Stimulated activated CD4-positive, alpha-beta T cell treated with anti-CD3 and anti-CD28 coated beads, Interleukin-4, amount 100 ng/mL, for 24 hours (primary cell): ENCODE measurements around the gene LAMB3.
A peak's percentile ranks its signal among the peaks of the same experiment; 100 is the strongest.

Source experiments
- DNase-seq: peaks from one replicate; pipeline ENCODE4 v3.0.0-alpha.2; 2020

Gene LAMB3

DNA sequence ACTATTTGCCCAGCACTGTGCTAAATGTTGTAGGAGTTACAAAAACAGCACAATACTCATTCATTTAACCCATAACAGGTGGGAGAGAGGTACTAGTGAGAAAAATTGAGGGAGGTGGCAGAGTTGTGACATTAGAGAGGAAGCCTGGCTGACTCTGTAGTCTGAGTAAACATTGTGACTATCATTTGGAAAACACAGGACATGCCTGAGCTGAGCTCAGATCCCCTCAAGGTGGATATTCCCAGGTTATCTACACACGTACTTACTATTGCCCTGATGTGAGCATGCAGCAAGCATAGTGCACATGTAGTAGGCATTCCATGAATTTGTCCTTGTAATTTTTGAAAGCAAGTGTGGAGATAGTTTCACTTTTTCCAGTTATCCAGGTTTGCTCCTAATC, 57.8 kb downstream of the LAMB3 start:
- no peak for DNase-seq

GRCh38 chr1:209593747-209594146, 58.5 kb downstream of the LAMB3 start:
- no peak for DNase-seq

- DNase-seq, result no peak
These were observed 61.8 kb downstream of the LAMB3 start for GRCh38 chr1:209590405-209590804.

GRCh38 chr1:209589863-209590262, 62.4 kb downstream of the LAMB3 start:
- no peak for DNase-seq

DNA sequence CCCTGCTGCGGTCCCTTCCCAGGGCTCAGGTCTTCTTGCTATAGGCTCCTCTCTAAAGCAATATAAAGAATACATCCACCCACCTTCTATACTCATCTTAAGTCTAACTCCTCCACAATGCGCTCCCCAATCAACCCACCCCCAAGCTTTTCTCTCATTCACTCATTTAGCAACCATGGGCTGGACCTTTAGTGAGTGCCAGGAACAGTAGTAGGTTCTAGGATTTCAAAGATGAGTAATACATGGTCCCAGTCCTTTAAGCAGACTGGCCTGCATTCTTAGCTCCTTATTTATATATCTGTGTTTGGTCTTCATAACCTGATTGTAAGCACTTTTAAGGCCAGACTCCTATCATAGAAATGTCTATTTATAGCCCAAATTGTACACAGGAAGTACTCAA, 62.8 kb downstream of the LAMB3 start:
- DNase-seq, result no peak

DNA sequence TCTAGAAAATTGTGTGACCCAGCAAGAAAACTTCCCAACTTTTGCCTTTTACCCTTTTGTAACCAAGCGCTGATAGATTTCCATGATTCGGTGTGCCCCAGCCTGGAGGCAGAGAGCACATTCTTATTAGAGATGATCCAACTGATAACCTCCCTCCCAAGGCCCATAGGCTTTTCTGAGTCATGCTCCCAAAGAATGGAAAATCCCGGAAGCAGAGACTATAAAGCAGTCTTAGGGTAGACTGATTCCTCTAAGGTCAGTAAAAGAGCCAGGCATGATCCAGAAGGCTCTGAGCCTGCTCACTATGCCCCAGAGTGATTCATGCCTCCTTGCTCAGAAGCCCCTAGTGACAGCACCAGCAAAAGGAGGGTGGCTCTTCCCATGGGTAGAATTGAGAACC, 64.4 kb downstream of the LAMB3 start:
- no peak for DNase-seq

DNA sequence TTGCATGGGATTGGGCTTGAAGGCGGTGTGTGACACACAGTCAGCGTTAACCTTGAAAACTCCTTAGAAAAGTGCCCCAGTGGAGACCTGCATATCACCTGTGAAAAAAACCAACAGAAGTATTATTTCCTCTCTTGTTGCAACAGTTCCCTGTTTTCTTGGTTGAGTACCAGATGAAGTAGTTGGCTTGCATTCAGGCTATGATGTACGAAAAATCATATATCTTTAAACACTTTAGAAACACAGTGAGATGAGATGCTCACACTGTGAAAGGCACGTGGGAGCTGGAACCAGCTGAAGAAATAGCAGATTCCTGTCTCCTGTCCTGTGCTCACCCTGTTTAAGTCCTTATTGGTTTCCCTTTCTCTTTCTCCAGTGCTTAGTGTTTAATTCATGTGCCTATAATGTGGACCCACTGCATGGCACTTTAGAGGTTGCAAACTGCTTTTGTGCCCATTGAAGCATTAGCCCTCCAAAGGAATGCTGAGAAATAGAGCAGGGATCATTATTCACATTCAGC, 65.9 kb downstream of the LAMB3 start:
- no peak for DNase-seq

- DNase-seq, result no peak
These were observed 66.6 kb downstream of the LAMB3 start for GRCh38 chr1:209585672-209586071.

- DNase-seq, result no peak
These were observed 67.0 kb downstream of the LAMB3 start for GRCh38 chr1:209585197-209585596.

GRCh38 chr1:209584231-209584672, 68.0 kb downstream of the LAMB3 start:
- DNase-seq, result no peak

- no peak for DNase-seq
These were observed 68.8 kb downstream of the LAMB3 start, which contains the start of gene CAMK1G for GRCh38 chr1:209583408-209583807. Gene CAMK1G (plus strand): TSS chr1:209583714. CDS start chr1:209594984, 11,270 bp downstream.

DNA sequence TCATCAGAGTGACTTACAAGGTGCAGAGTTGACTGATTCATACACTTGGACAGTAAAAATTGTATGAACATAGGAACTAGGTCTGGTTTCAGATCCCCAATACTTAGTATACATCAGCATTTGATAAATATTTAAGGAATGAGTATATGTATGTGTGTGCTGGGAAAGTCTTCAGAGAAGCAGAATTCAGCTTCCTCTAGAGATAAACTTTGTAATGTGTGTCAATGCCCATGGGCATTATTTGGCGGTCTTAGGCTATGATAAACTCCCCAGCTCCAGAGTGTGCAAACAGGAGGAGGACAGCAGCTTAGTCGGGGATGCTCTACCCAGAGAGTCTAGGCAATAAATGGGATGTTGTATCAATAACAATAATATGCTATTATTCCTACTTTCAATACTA, 71.6 kb downstream of the LAMB3 start:
- no peak for DNase-seq

DNA sequence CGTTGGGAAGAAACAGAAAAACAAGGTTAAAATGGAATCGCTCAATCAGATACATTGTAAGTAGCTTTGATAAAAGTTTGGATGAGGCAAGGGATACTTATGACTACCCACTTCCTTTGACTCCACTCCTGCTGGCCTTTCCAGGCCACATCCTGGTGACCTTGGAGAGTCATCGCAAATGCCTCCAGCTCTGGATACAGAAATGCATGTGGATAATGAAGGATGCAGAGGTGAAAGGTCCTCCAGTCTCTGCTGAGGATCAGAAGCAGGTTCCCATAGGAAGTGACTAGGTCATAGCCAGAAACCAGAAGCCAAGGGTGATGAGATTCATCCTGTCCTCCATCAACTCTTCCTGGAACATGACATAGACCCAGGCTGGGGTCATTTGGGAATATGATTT, 74.9 kb downstream of the LAMB3 start:
- no peak for DNase-seq

DNA sequence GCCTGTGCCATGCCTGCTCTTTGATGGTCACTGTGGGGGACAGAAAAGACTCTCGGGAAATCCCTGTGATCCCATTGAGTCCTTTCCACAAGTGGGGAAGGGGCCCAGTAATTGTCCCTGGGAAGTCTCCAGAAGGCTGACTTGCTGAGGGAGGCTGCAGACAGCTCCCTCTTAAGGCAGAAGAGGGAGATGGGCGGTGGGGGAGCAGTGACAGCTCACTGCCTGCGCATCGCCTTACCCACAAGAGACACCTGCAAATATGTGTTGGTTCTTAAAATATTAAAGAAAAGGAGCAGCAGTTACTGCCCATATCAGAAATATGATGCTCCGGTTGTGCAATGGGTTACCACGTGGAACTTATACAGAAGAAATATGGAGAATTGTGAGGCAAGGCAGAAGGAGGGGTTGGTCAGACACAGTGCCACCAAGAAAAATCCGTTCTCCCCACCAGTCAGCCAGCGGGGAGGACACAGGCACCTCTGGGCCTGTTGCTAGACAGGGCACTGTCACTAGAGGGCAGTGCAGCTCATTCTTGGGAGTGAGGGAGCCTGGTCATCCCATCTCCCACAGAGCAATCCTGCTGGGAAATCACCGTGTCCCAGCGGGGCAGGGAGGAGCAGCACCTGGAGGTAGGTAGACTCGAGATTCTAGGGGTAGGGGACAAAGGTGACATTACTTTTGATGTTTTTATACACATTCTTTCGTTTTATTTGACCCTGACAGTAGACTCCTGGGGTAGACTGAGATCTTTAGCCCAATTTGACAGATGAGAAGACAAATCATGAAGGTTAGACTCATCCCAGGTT, 75.6 kb downstream of the LAMB3 start:
- DNase-seq, result peak; percentile 76

DNA sequence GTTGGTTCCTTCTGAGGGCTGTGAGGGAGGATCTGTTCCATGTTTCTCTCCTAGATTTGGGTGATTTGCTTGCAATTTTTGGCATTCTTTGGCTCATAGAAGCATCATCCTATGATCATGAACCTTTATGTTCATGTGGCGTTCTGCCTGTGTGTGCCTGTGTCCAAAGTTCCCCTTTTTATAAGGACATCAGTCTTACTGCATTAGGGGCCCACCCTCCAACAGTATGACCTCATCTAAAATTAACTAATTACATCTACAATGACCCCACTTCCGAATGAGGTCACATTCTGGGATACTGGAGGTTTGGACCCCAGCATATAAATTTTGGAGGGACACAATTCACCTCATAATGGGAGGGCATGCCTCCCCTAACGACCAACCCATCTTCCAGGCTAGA, 81.5 kb downstream of the LAMB3 start:
- DNase-seq, result no peak

GRCh38 chr1:209569455-209570207, 82.6 kb downstream of the LAMB3 start:
- peak; percentile 83 for DNase-seq

DNA sequence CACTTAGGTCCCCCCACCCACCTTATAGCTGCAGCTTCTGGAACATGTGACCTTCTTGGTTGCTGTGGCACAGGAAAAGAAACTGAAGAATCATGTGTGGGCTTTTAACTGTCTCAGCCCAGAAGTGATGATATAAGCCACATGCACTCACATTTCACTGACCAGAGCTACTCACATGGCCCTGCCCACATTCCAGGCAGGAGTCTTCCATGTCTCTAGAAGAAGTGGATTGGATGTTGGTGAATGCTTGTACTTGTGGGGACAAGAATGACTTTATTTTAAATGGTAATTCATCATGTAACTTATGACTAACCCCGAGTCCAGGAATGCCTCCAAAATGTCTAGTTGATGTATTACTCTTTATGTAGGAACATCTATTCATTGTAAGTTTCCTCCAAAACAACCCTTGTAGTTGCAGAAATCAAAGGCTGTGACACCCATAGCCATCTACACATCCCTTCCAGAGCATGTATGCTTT, 84.5 kb downstream of the LAMB3 start:
- DNase-seq, result no peak

DNA sequence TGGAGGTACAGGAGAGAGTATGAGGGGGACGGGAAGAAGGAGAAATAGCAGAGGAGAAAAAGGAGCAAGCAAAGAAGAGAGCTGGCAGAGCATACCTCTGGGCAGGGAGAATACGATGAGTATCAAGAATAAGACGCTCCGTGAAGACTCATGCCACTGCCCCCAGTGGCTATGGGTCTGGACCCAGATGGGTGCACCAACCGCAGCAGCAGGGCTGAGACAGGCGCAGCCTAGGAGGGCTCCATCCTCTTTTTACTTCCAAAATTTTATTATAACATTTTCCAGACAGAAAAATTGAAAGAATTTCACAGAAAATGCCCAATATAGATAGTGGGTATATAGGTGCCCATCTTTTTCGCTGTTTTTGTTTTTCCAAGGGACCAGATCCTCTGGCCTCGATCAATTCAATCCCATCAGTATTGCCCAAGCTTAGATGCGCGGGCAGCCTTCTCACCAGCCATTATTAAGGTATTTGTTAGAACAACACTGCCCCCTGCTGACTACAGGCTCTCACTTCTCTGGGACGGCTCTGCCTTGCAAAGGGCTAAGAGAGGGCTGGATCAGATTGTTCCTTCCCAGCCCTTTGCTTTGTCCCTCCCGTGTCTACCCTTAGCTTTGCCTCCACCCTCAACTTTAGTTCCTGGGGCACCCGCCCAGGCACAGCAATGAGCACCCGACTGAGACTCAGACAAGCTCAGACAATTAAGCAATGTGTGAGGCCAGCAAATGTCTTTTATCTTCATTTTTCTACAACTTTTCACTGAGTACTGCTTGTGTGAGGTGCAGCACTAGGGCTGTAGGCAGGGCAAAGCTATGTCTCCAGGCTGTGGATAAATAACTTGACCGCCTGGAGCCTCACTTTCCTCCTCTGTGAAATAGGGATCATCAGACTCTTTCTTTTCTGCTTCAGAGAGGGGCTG, 86.2 kb downstream of the LAMB3 start:
- DNase-seq, result peak; percentile 85
